ENCODE data around the gene TNFRSF4. TPM values are rescaled to one million over a fixed set of nuclear protein-coding genes. Genes with fewer than 3 reads are reported as not detected.

Gene TNFRSF4
- total and polyA plus RNA-seq, 7 donors = 1.4 to 4.6 (median 3.5) TPM

DNA sequence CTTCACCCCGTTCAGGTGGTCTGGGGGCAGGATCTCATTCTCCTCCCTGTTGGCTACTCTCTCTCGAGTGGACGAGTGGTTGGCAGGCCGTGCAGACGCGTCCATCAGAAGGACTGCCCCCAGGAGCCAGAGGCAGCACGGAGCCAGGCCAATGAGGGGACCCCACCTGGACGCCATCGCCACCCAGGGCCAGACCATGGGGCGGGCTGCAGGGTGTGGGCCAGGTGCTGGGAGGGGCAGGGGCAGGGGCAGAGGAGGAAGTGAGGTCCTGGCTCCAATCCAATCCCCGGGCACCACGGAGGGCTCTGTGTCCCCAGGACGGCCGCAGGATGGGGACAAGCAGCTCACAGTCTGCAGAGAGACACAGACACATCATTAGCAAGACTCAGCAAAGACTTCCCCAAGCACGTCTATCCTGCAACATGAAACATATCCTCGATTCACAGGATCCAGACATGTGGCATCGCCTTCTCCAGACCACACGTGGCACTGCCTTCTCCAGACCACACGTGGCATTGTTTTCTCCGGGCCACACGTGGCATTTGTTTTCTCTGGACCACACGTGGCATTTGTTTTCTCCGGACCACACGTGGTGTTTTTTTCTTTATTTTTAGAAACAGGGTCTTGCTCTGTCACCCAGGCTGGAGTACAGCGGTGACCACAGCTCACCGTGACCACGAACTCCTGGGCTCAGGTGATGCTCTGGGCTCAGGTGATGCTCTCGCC is 14.8 kb upstream of the TNFRSF4 start:
- H3K4me3 ChIP-seq = no peak overlapping the region
- H3K36me3 ChIP-seq (ENCODE audit: insufficient read depth in 1 of 2, low read depth in 1 of 2) = peaks cover 7 to 41% of the 10 kb centered on the region in 2 donors
- no peaks in the 10 kb centered on the region for H3K27me3 ChIP-seq (ENCODE audit: insufficient read depth in 3 of 3, low read length in 2 of 3)
- TF ChIP-seq, protein P1, sequence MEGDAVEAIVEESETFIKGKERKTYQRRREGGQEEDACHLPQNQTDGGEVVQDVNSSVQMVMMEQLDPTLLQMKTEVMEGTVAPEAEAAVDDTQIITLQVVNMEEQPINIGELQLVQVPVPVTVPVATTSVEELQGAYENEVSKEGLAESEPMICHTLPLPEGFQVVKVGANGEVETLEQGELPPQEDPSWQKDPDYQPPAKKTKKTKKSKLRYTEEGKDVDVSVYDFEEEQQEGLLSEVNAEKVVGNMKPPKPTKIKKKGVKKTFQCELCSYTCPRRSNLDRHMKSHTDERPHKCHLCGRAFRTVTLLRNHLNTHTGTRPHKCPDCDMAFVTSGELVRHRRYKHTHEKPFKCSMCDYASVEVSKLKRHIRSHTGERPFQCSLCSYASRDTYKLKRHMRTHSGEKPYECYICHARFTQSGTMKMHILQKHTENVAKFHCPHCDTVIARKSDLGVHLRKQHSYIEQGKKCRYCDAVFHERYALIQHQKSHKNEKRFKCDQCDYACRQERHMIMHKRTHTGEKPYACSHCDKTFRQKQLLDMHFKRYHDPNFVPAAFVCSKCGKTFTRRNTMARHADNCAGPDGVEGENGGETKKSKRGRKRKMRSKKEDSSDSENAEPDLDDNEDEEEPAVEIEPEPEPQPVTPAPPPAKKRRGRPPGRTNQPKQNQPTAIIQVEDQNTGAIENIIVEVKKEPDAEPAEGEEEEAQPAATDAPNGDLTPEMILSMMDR (IDR thresholded peaks at IDR 0.05) = no peak
- ATAC-seq (no peak), DNase-seq (no peak)
- no peak overlapping the region for H3K27ac ChIP-seq
- peaks cover 26% of the 10 kb centered on the region for H3K4me1 ChIP-seq
- 82 to 88% (median 82%) methylated on average over 27 to 28 of the region's 28 CpGs for WGBS, 3 donors
- intact Hi-C loops (cut with DNase I) = no loop called here
- H3K9me3 ChIP-seq = peaks cover 7% of the 10 kb centered on the region

DNA sequence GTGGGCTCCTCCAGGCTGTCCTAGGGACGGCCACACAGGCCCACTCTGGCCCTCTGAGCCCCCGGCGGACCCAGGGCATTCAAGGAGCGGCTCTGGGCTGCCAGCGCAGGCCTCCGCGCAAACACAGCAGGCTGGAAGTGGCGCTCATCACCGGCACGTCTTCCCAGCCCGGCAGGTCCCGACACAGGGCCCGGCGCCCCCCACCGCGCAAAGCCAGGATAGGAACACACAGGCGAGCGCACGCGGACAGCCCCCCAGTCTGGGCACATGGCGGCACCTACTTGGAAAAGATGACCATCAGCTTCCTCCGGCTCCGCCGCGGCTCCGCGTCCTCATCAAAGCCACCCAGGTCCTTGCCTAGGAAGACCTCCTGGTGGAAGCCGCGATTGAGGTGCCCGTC is 14.2 kb upstream of the TNFRSF4 start:
- Histone ChIP-seq H3K36me3 (ENCODE audit: insufficient read depth in 1 of 2, low read depth in 1 of 2) (peaks cover 7 to 45% of the 10 kb centered on the region in 2 donors), H3K9me3 (peaks cover 6% of the 10 kb centered on the region), H3K4me3 (no peak overlapping the region), H3K27me3 (ENCODE audit: insufficient read depth in 3 of 3, low read length in 2 of 3) (no peaks in the 10 kb centered on the region), H3K27ac (no peak overlapping the region), H3K4me1 (peaks cover 24% of the 10 kb centered on the region)
- ATAC-seq (no peak), DNase-seq (no peak)
- 92 to 95% (median 93%) methylated on average over 29 to 30 of the region's 30 CpGs for WGBS, 3 donors
- TF ChIP-seq, protein P1 (IDR thresholded peaks at IDR 0.05) = no peak
- intact Hi-C loops (cut with DNase I) = no loop called here

DNA sequence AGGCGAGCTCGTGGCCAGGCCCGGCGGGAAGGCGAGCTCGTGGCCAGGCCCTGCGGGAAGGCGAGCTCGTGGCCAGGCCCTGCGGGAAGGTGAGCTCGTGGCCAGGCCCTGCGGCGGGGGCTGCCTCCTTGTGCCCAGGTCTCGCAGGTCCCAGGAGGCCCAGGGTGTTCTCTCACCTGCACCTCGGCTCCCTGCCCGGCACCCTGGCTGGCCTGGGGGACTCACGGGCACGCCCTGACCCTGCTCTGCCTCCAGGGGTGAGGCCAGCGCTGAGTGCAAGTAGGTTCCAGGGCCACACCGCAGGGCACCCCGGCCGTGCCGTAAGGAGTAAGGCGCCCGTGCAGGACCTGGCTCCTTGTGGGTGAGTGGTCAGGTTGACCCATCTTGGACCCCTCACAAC is 13.4 kb upstream of the TNFRSF4 start:
- DNase-seq = no peak
- H3K4me1 ChIP-seq = peaks cover 18% of the 10 kb centered on the region
- peaks cover 7 to 53% of the 10 kb centered on the region in 2 donors for H3K36me3 ChIP-seq (ENCODE audit: insufficient read depth in 1 of 2, low read depth in 1 of 2)
- ATAC-seq = no peak
- intact Hi-C loops (cut with DNase I) = no loop called here
- H3K4me3 ChIP-seq = no peak overlapping the region
- H3K27ac ChIP-seq = no peak overlapping the region
- 93 to 98% (median 96%) methylated on average over 22 to 25 of the region's 25 CpGs for WGBS, 3 donors
- H3K27me3 ChIP-seq (ENCODE audit: insufficient read depth in 3 of 3, low read length in 2 of 3) = no peaks in the 10 kb centered on the region
- no peaks in the 10 kb centered on the region for H3K9me3 ChIP-seq
- TF ChIP-seq, protein P1 (IDR thresholded peaks at IDR 0.05) = no peak

DNA sequence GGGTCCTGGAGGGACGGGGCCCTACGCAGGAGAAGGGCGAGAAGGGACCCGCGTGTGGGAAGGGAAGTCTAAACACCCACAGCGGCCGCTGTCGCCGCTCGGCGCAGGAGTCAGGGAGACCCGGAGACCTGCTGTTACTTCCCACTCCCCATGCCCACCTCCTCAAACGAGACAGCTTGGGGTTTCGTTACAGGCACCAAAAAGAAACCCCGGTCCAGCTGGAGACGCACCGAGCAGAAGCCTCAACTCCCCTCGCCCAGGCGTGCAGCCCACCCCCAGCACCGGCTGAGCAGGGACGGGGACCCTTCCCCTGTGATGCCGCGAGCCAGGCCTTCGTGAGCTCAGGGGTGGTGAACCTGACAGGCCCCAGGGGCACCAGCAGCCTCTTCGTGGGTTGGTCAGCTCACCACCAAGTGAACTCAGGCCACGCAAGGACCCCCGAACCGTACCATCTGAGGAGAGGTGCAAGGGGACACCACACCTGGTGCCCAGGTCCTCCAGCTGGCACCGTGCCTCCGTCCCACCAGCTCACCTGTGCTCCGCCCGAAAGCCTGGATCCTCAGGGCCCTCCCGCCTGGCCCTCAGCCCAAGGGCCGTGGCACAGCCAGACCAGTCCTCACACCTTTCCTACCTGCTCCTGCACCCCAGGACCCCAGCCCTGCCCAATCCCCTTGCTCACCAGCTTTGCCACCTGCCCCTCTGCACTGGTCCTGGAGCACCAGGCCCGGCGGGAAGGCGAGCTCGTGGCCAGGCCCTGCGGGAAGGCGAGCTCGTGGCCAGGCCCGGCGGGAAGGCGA is 12.8 kb upstream of the TNFRSF4 start:
- no peaks in the 10 kb centered on the region for H3K27me3 ChIP-seq (ENCODE audit: insufficient read depth in 3 of 3, low read length in 2 of 3)
- intact Hi-C loops (cut with DNase I) = no loop called here
- DNase-seq (no peak), ATAC-seq (no peak)
- H3K36me3 ChIP-seq (ENCODE audit: insufficient read depth in 1 of 2, low read depth in 1 of 2) = peaks cover 7 to 59% of the 10 kb centered on the region in 2 donors
- H3K27ac ChIP-seq = no peak overlapping the region
- TF ChIP-seq, protein P1 (IDR thresholded peaks at IDR 0.05) = no peak
- WGBS, 3 donors = 90 to 91% (median 91%) methylated on average over 38 to 44 of the region's 44 CpGs
- no peak overlapping the region for H3K4me3 ChIP-seq
- H3K4me1 ChIP-seq = peaks cover 18% of the 10 kb centered on the region
- H3K9me3 ChIP-seq = no peaks in the 10 kb centered on the region

Measured in psoas muscle (tissue), 8 donors.